Placental epithelial cell (primary cell): ENCODE data around the gene LIN9. TPM values are rescaled to one million over a fixed set of nuclear protein-coding genes. Genes with fewer than 3 reads are reported as not detected.

ENCODE experiments used
- total RNA-seq: library from RNA; depleted of rRNA; stranded (reverse); fragments of >200 nt; gene quantifications from 2 replicates; pipeline ENCODE4 v1.2.3, GENCODE V29; 2012

The LIN9 gene
- 2.0 and 2.4 TPM in 2 replicates for total RNA-seq

DNA sequence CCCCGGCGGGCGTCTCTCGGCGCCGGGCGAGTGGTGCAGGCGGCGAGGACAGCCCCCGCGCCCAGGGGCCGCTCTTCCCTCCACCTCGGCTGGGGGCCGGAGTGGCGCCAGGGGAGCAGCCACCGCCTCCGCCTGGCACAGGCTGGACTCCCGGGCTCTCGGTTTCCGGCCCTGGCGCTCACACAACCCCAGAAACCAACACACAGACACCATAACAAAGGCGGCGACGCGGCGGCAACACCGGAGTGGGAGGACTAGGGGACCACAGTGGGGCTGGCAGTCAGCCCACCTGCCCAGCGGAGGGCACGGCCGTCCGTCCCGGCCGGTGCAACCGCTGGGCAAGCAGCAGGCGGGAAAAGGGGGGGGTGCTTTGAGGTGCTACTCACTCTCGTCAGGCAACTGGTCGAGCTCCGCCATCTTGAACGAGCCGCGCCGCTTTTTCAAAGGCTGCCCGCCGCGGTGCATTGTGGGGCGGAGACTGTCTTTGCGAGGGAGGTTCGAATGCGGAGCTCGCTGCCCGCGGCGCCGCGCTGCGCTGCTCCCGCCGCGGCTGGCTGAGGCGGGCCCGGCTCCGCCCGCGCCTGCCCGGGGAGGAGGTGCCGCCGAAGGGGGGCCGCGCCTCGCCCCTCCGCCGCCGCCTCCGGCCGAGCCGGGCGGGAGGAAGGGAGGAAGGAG is at the start of gene LIN9:
Gene LIN9, minus strand, starts transcription at position 442 of the 675 bp plus-strand sequence. Its CDS starts 25 bp downstream, at position 417.

GRCh38 chr1:226223157-226223785 is 85.7 kb downstream of the LIN9 start, which contains the start of gene MIXL1:
MIXL1 (plus strand) TSS chr1:226223664; CDS start chr1:226223682, 18 bp downstream.

DNA sequence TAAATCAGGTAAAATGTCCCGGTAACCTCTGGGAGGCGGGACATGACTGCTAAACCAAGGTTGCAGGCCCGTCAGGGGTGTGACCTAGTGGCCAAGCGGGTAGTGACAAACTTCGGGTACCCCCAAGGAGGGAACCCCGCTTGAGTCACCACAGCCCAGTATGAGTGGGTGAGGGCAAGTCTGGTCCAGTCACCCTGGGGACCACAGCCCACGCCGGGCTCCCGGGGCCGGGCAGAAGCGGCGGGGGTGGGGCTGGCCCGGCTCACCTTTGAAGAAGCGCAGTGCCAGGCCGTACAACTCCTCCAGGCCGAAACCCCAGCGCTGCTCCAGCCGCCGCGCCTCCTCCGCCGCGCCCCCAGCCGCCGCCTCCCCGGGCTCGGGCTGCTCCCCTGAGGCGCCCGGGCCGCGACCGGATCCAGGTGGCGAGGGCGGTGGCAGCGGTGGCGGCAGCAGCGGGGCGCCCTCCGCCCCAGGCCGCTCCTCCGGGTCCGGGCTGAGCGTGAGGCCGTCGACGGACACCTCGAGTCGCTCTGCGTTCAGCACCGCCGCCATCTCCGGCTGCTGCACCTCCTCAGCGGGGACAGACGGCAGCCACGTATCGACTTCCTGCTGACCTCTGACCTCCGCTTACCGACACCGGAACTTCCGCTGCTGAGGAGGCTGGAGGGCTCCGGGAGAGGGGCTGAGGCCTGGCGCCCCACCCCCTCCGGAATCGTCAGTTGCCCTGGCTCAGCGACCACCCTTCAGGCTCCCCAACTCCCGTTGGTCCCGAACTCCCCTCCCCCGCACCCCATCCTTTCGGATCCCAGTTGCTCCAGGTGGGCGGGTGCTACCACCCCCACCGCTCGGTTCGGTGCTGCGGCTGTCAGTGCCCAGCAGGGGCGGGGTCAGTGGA is 122.6 kb downstream of the LIN9 start, which contains the start of gene ACBD3:
Gene ACBD3, minus strand, starts transcription at position 618 of the 895 bp plus-strand sequence. Its CDS starts 66 bp downstream, at position 552.

Other genes starting within 250 kb of the LIN9 start
- 240 and 358 TPM in 2 replicates for gene H3-3A, start 246.4 kb downstream of the LIN9 start, total RNA-seq
- gene ACBD3, start 122.4 kb downstream of the LIN9 start, total RNA-seq = 52.2 and 78.0 TPM in 2 replicates
- gene MIXL1, start 85.5 kb downstream of the LIN9 start, total RNA-seq = not detected in 2 replicates
- 60.5 and 123 TPM in 2 replicates for gene PARP1, start 98.9 kb upstream of the LIN9 start, total RNA-seq
- not detected in 2 replicates for gene STUM, start 239.6 kb upstream of the LIN9 start, total RNA-seq